COR-L47 (cell line): ENCODE results near the gene FBRSL1.
"Not testable (repeated sequence)": the region's sequence is repeated elsewhere in the genome, so short reads cannot be mapped to it uniquely, and the experiment has no call there.

ENCODE experiments used
- DNase-seq: peaks from one replicate; lab custom pipeline; 2025; lab: John Stamatoyannopoulos, UW

The FBRSL1 gene

DNA sequence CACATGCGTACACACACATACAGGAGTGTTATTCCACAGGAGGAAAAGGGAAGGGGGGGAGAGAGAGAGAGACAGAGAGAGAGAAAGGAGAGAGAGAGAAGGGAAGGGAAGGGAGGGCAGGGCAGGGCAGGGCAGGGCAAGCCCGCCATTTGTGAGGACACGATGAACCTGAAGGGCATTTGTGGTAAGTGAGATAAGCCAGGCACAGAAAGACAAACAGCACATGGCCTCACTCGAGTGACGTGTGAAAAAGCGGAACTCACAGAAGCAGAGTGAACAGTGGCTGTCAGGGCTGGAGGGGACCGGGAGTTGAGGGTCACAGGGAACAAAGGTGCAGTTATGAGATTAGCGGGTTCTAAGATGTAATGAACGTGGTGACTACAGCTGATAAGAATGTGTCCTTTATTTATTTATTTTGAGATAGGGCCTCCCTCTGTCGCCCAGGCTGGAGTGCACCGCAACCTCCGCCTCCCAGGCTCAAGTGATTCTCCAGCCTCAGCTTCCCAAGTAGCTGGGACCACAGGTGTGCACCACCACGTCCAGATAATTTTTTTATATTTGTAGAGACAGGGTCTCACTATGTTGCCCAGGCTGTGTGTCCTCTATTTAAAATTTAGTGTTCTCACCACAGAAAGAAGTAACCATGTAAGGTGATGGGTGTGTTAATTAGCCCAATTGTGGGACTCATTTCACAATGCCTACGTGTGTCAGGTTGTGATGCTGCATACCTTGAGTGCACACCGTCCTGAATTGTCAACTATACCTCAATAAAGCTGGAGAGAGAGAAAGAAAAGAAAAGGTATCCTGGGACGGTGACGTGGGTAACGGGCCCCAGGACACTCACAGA lies 18.7 kb upstream of the FBRSL1 start:
- no peak for DNase-seq

DNA sequence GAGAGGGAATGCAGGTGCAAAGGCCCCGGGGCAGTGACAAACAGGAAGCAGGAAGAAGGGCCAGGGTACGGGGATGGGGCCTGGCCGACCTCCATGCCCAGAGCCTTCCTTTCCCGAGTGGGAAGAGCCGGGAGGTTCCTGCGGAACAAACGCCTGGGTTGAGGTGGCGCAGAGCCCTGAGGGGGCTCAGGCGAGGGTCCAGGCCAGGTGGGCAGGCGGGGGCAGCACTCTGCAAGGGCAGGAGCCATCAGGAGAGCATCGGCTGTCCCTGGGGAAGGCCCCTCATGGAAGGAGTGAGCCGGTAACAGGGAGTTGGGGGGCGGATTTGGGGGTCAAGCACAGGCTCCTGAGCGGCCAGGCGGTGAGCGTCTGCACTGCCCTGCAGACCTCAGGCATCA lies 18.1 kb upstream of the FBRSL1 start:
- no peak for DNase-seq

DNA sequence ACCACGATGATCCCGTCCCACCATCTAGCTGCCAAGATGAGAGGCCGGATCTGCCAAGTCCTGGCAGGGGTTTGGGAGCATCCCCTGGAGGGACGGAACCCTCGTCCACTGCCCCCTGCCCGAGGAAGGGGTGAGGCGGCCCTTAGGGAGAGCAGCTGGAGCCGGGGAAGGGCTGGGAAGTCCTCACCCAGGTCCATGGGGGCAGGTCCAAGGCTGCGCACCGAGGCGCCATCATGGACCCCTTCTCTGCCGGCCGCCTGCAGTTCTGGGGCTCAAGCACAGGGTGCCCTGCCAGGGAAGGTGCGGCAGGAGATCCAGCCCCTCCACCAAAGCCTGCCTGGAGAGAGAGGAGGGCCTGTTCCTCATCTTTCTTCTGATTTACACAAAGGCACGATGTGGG lies 17.6 kb upstream of the FBRSL1 start:
- no peak for DNase-seq

GRCh38 chr12:132474237-132474741 lies 15.7 kb upstream of the FBRSL1 start:
- no peak for DNase-seq

DNA sequence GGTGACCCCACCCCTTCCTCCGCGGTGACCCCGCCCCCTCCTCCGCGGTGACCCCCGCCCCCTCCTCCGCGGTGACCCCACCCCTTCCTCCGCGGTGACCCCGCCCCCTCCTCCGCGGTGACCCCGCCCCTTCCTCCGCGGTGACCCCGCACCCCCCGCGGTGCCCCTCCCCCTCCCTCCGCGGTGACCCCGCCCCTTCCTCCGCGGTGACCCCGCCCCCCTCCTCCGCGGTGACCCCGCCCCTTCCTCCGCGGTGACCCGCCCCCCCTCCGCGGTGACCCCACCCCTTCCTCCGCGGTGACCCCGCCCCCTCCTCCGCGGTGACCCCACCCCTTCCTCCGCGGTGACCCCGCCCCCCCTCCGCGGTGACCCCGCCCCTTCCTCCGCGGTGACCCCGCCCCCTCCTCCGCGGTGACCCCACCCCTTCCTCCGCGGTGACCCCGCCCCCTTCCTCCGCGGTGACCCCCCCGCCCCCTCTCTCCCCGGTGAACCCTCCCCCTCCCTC lies 15.1 kb upstream of the FBRSL1 start:
- not testable (repeated sequence) for DNase-seq

DNA sequence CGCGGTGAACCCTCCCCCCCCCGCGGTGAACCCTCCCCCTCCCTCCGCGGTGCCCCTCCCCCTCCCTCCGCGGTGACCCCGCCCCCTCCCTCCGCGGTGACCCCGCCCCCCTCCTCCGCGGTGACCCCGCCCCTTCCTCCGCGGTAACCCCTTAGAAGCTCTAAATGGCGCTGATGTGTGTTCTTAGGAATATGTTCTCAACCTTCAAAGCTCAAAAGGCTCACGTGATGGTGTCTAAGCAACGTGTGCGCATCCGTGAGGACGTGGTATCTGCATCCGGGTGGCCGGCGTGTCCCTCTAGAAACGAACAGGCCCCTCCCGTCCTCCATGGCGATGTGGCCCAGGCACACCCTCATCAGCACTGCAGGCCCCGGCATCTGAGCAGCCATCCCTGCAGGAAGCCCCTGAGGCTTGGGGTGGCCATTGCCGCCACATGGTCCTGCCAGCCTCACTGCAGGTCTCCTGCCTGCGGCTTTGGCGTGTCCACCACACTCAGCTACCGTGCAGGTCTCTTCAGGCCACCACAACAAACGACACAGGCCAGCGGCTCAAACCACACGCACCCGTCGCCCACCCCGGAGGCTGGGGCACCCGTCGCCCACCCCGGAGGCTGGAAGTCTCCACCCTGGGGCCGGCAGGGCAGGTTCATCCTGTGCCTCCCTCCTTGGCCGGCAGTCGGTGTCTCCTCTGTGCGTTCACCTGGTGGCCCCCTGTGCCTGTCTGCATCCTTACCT lies 14.5 kb upstream of the FBRSL1 start:
- DNase-seq, result no peak

DNA sequence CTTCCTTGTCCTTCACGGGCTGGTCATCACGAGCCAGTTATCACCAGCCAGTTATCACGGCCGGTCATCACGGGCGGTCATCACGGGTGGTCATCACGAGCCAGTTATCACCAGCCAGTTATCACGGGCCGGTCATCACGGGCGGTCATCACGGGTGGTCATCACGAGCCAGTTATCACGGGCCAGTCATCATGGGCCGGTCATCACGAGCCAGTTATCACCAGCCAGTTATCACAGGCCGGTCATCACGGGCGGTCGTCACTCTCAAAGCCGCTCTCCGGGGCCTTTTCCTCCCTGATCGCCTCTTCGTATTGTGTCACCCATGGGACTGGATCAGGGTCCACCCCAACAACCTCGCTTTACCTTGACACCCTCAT lies 13.9 kb upstream of the FBRSL1 start:
- no peak for DNase-seq

- DNase-seq, result no peak
Measured at GRCh38 chr12:132476421-132476820, 13.5 kb upstream of the FBRSL1 start.

- no peak for DNase-seq
Measured at GRCh38 chr12:132477017-132477702, 12.8 kb upstream of the FBRSL1 start.

DNA sequence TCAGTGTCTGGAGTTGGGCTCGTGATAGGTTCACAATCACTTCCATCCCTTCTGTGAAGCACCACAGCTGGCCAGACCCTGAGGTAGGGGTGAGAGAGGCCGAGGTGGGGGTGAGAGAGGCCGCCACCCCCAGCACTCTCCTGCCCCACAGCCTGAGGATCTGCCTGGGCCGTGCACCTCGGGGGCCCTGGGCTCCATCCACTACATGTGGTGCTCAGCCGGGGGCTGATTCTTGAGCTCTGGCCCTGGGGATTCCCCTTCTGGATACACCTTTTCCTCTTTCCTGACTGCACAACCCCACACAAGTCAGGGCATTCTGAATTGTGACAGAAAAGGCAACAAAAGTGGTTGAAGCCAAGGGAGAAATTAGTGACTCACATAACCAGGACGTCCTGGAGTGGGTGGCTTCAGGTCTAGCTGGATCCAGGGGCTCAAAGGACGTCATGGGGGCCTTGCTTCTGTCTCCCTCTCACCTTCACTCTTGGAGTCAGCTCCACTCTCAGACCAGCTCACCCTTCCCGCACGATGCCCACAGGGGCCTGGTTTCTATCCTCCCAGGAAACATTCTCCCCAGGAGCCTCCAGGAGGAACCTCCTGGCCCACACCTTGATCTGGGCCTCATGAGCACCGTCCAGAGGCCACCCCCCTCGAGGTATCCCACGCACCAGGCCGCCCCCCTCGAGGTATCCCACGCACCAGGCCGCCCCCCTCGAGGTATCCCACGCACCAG lies 12.1 kb upstream of the FBRSL1 start:
- DNase-seq, result no peak

DNA sequence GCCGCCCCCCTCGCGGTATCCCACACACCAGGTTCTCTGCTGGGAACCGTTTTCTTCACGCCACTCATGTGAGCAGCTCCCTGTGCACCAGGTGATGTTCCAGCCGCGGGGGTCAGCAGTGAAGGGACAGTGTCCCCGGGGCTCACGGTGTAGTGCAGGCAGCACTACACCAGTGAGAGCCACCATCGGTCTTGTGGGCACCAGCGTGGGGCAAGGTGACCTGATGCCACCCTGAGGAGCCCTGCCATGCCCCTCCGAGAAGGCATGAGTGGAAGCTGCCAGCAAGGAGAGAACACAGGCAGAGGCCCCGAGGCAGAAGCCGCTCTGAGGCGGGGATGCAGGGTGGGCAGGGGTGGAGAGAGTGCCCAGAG lies 11.5 kb upstream of the FBRSL1 start:
- DNase-seq, result no peak

GRCh38 chr12:132478845-132479244 lies 11.1 kb upstream of the FBRSL1 start:
- no peak for DNase-seq

- no peak for DNase-seq
Measured at GRCh38 chr12:132479291-132479690, 10.7 kb upstream of the FBRSL1 start.

DNA sequence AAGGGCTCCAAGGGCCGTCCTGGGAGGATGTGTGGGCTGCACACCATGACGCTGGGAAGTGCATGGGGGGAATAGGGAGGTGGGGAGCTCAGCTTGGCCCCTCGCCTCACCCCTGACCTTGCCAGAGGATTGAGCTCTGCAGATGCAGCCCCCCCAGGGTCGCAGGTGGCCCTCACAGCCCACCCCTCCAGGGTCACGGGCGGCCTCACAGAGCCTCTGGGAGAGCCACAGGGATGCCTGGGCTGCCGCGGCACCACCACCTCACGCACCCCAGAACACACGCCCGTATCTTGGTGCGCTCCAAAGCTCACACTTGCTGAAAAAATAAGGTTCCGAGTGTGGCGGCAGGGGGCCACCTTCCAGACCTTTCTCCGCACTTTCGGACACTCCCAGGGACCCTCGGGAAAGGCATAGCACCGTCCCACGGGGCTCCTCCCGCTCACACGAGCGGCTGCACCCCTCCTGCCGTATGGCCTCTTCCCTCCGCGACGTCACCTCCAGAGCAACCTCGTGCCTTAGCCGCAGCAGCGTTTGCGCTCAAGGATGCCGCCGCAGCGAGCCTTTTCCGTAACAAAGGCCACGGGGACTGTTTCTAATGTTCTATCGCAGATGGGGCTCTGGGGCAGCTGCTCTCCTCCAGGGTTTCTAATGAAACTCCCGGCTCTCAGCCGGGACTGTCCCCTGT lies 9.9 kb upstream of the FBRSL1 start:
- no peak for DNase-seq

- DNase-seq, result no peak
Measured at GRCh38 chr12:132480623-132481132, 9.3 kb upstream of the FBRSL1 start.

GRCh38 chr12:132481345-132481744 lies 8.6 kb upstream of the FBRSL1 start:
- DNase-seq, result no peak

DNA sequence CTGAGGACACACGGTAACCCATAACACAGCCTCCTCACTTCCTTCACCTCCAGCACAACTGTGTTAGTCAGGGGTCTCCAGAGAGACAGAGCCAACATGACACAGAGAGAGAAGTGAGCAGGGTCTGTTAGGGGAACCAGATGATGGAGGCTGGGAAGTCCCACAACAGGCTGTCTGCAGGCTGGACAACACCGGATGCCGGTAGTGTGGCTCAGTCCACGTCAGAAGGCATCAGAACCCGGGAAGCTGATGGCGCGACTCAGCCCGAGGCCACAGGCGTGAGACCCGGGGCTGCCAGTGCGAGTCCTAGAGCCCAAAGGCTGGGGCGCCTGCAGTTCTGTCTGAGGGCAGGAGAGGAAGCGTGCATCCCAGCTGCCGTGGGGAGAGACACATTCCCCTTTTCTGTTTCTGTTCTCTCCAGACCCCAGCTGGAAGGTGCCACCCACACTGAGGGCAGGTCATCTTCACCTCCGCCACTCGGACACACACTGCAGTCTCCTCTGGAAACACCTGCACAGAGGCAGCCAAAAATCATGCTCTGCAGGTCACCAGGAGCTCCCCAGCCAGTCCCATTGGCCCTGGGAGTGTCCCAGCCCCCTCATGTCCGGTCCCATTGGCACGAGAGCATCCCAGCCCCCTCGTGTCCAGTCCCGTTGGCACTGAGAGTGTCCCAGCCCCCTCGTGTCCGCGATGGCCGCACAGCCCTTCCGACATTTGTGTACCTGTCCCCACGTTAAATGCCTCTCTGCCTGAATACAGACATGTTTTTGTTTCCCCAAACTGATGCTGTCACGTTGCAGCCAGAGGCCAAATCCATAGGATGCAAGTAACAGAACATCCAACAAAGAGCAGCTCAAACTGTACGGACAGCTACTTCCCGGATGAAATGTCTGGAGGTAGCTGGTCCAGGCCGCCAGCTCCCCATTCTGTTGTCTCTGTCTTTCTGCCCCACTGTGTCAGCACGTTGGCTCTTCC lies 7.9 kb upstream of the FBRSL1 start:
- DNase-seq, result no peak

GRCh38 chr12:132482771-132483170 lies 7.2 kb upstream of the FBRSL1 start:
- no peak for DNase-seq

DNA sequence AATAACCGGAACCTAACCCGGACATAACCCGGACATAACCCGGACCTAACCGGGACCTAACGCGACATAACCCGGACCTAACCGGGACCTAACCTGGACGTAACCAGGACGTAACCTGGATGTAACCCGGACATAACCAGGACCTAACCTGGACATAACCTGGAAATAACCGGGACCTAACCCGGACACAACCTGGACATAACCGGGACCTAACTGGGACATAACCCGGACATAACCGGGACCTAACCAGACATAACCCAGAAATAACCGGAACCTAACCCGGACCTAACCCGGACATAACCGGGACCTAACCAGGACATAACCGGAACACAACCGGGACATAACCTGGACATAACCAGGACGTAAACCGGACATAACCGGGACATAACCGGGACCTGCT lies 6.7 kb upstream of the FBRSL1 start:
- DNase-seq, result no peak

GRCh38 chr12:132483612-132484011 lies 6.3 kb upstream of the FBRSL1 start:
- no peak for DNase-seq
